H1 (cell line): ENCODE measurements around the gene FAM111A. TPM values are rescaled to one million over a fixed set of nuclear protein-coding genes. Genes with fewer than 3 reads are reported as not detected.

Source experiments
- CTCF ChIA-PET: fragments of 300-600 bp; sonication (Branson Sonifier 250); formaldehyde crosslinking; loops from one replicate; lab custom pipeline; 2021; ENCODE audit not compliant: partially characterized antibody; lab: Charles Lee
- POLR2A ChIA-PET: fragments of 300-600 bp; sonication (Branson Sonifier 250); formaldehyde crosslinking; loops from one replicate; lab custom pipeline; 2021; ENCODE audit warnings: inconsistent platforms; ENCODE audit not compliant: partially characterized antibody; lab: Charles Lee
- DNase-seq, 2 experiments: peaks; one replicate each; pipeline versions ENCODE4 v3.0.0 to v3.0.0-alpha.2; 2010 to 2022; ENCODE audit warnings: low spot score in 2 of 2, low read depth in 1 of 2, mixed read lengths in 1 of 2
- FAIRE-seq: peaks from 2 replicates; lab custom pipeline; 2011; peaks lifted over from hg19 to GRCh38; lab: Jason Lieb, UNC
- H2AFZ ChIP-seq: 2 replicates; pipeline ENCODE4 v1.8.1; 2012; ENCODE audit warnings: low read length, inconsistent platforms
- H2AK5ac ChIP-seq: 2 replicates; pipeline ENCODE4 v1.6.1; 2013; ENCODE audit warnings: low read depth, low read length
- H2BK120ac ChIP-seq: replicated peaks from 2 replicates; pipeline ENCODE3; 2013; ENCODE audit warnings: low read depth, low read length, inconsistent platforms
- H2BK12ac ChIP-seq: 2 replicates; pipeline ENCODE4 v1.6.1; 2013; ENCODE audit warnings: low read depth, low read length
- H2BK15ac ChIP-seq: 2 replicates; pipeline ENCODE4 v1.6.1; 2013; ENCODE audit warnings: low read length
- H2BK20ac ChIP-seq: 2 replicates; pipeline ENCODE4 v1.6.1; 2013; ENCODE audit warnings: low read length
- H2BK5ac ChIP-seq: 2 replicates; pipeline ENCODE4 v1.6.1; 2013; ENCODE audit warnings: low read depth, low read length
- H3K14ac ChIP-seq: 2 replicates; pipeline ENCODE4 v1.6.1; 2013; ENCODE audit warnings: inconsistent platforms; ENCODE audit not compliant: insufficient read length
- H3K18ac ChIP-seq: 2 replicates; pipeline ENCODE4 v1.6.1; 2013; ENCODE audit warnings: low read length; ENCODE audit errors: extremely low read depth
- H3K23ac ChIP-seq: 2 replicates; pipeline ENCODE4 v1.6.1; 2013; ENCODE audit warnings: inconsistent platforms; ENCODE audit not compliant: insufficient read length
- H3K23me2 ChIP-seq: 2 replicates; pipeline ENCODE4 v1.6.1; 2013; ENCODE audit warnings: low read depth, low read length
- H3K27ac ChIP-seq: 2 replicates; pipeline ENCODE4 v1.6.1; 2011; ENCODE audit warnings: low read depth, low read length, inconsistent platforms
- H3K27me3 ChIP-seq, 4 experiments: replicated peaks in 1 of 4; 1 replicate in 1 of 4; 2 replicates in 3 of 4; pipeline versions ENCODE4 v1.6.1 to v1.8.1; 2011 to 2013; ENCODE audit warnings: low read length in 3 of 4, mild to moderate bottlenecking in 3 of 4, inconsistent platforms in 2 of 4, mixed read lengths in 2 of 4, moderate library complexity in 1 of 4; ENCODE audit not compliant: control insufficient read depth in 3 of 4, insufficient read depth in 3 of 4; ENCODE audit errors: extremely low read depth in 1 of 4
- H3K36me3 ChIP-seq, 4 experiments: 2 replicates each; pipeline versions ENCODE4 v1.6.1 to v1.8.1; 2011 to 2013; ENCODE audit warnings: mild to moderate bottlenecking in 4 of 4, low read length in 3 of 4, moderate library complexity in 2 of 4, control low read depth in 1 of 4, inconsistent platforms in 1 of 4; ENCODE audit not compliant: insufficient read depth in 4 of 4, control insufficient read depth in 2 of 4
- H3K4ac ChIP-seq: replicated peaks from 2 replicates; pipeline ENCODE3; 2013; ENCODE audit warnings: low read length, low read depth, mixed read lengths, inconsistent platforms; ENCODE audit not compliant: insufficient read length
- H3K4me1 ChIP-seq, 4 experiments: replicated peaks in 1 of 4; 1 replicate in 1 of 4; 2 replicates in 3 of 4; pipeline versions ENCODE4 v1.6.1 to v1.8.1; 2011 to 2013; ENCODE audit warnings: low read length in 3 of 4, inconsistent platforms in 2 of 4, mixed read lengths in 1 of 4; ENCODE audit not compliant: insufficient read depth in 4 of 4, control insufficient read depth in 3 of 4
- H3K4me2 ChIP-seq, 2 experiments: 2 replicates each; pipeline versions ENCODE4 v1.6.1 to v1.8.1; 2011 to 2013; ENCODE audit warnings: low read depth in 2 of 2, low read length in 2 of 2, control low read depth in 1 of 2, inconsistent platforms in 1 of 2, mild to moderate bottlenecking in 1 of 2; ENCODE audit not compliant: insufficient read depth in 1 of 2
- H3K4me3 ChIP-seq, 4 experiments: fragments of 200-600, 300-600 bp in 1 of 4; sonication (generic), shearing (Covaris generic), sonication (Bioruptor Twin) in 1 of 4; 2 replicates each; pipeline versions ENCODE4 v1.5.1 to v1.8.1; 2011 to 2016; ENCODE audit warnings: low read length in 4 of 4, low read depth in 3 of 4, control low read depth in 2 of 4, inconsistent platforms in 2 of 4, mild to moderate bottlenecking in 2 of 4, mixed read lengths in 1 of 4, moderate library complexity in 1 of 4; ENCODE audit not compliant: insufficient read depth in 2 of 4; ENCODE audit errors: extremely low read depth in 1 of 4
- H3K56ac ChIP-seq: replicated peaks from 2 replicates; pipeline ENCODE3; 2013; ENCODE audit warnings: low read depth, mild to moderate bottlenecking, mixed read lengths, low read length, inconsistent platforms; ENCODE audit not compliant: insufficient read length
- H3K79me1 ChIP-seq: 2 replicates; pipeline ENCODE4 v1.6.1; 2013; ENCODE audit warnings: low read depth, low read length, control low read depth
- H3K79me2 ChIP-seq, 2 experiments: 2 replicates each; pipeline versions ENCODE4 v1.6.1 to v1.8.1; 2012 to 2013; ENCODE audit warnings: low read length in 2 of 2, mild to moderate bottlenecking in 2 of 2, inconsistent platforms in 1 of 2; ENCODE audit not compliant: insufficient read depth in 2 of 2, control insufficient read depth in 1 of 2
- H3K9ac ChIP-seq, 4 experiments: replicated peaks in 1 of 4; 1 replicate in 1 of 4; 2 replicates in 3 of 4; pipeline versions ENCODE4 v1.6.1 to v1.8.1; 2011 to 2013; ENCODE audit warnings: low read depth in 3 of 4, low read length in 3 of 4, control low read depth in 2 of 4, mild to moderate bottlenecking in 2 of 4, moderate library complexity in 2 of 4, inconsistent platforms in 1 of 4; ENCODE audit errors: extremely low read depth in 1 of 4
- H3K9me3 ChIP-seq, 2 experiments: 2 replicates each; pipeline versions ENCODE4 v1.6.1 to v1.8.1; 2012 to 2013; ENCODE audit warnings: mild to moderate bottlenecking in 2 of 2, moderate library complexity in 2 of 2, control low read depth in 1 of 2, inconsistent platforms in 1 of 2, low read depth in 1 of 2, low read length in 1 of 2, mixed read lengths in 1 of 2; ENCODE audit not compliant: insufficient read depth in 2 of 2
- H4K20me1 ChIP-seq, 2 experiments: replicated peaks in 1 of 2; 2 replicates each; pipeline versions ENCODE3 to v1.8.1; 2011 to 2013; ENCODE audit warnings: inconsistent platforms in 2 of 2, low read length in 2 of 2, mild to moderate bottlenecking in 1 of 2; ENCODE audit not compliant: insufficient read depth in 2 of 2, control insufficient read depth in 1 of 2
- H4K5ac ChIP-seq: 2 replicates; pipeline ENCODE4 v1.6.1; 2013; ENCODE audit warnings: low read length, low read depth, mixed read lengths, inconsistent platforms; ENCODE audit not compliant: insufficient read length
- H4K8ac ChIP-seq: 2 replicates; pipeline ENCODE4 v1.8.0; 2013; ENCODE audit warnings: mild to moderate bottlenecking, moderate library complexity, low read length, inconsistent platforms; ENCODE audit not compliant: insufficient read depth; ENCODE audit errors: extremely low read depth
- H4K91ac ChIP-seq: replicated peaks from 2 replicates; pipeline ENCODE3; 2013; ENCODE audit warnings: low read length, mixed read lengths, inconsistent platforms; ENCODE audit not compliant: insufficient read length
- CBX5 ChIP-seq: fragments of 300-800, 300-1000 bp; sonication (generic); IDR thresholded peaks from 2 replicates; pipeline ENCODE4 v1.7.1; 2016; ENCODE audit warnings: antibody characterized with exemption, low read length, low read depth
- CHD1 ChIP-seq: IDR thresholded peaks from 2 replicates; pipeline ENCODE4 v1.6.1; 2012; ENCODE audit warnings: low read depth, low read length, improper control_type of control experiment
- CHD2 ChIP-seq: IDR thresholded peaks from 2 replicates; pipeline ENCODE4 v1.6.1; 2012; ENCODE audit warnings: low read length, improper control_type of control experiment
- CREB1 ChIP-seq: IDR thresholded peaks from 2 replicates; pipeline ENCODE4 v1.6.1; 2012; ENCODE audit warnings: inconsistent platforms
- CTBP2 ChIP-seq: IDR thresholded peaks from 2 replicates; pipeline ENCODE4 v1.7.0; 2011; ENCODE audit warnings: borderline replicate concordance, mild to moderate bottlenecking, moderate library complexity, mixed read lengths, low read length; ENCODE audit not compliant: insufficient read depth, insufficient read length
- HDAC6 ChIP-seq: IDR thresholded peaks from one replicate; pipeline ENCODE4 v1.7.1; 2012; ENCODE audit warnings: low read depth, mild to moderate bottlenecking, inconsistent platforms, low read length, moderate library complexity
- JUND ChIP-seq: IDR thresholded peaks from 2 replicates; pipeline ENCODE4 v1.6.1; 2011; ENCODE audit warnings: mild to moderate bottlenecking, improper control_type of control experiment, low read length
- NANOG ChIP-seq: IDR thresholded peaks from 2 replicates; pipeline ENCODE4 v1.6.1; 2011; ENCODE audit warnings: low read length, low read depth, mild to moderate bottlenecking, inconsistent platforms; ENCODE audit not compliant: insufficient read depth, poor library complexity, severe bottlenecking
- POLR2AphosphoS5 ChIP-seq: IDR thresholded peaks from 2 replicates; pipeline ENCODE4 v1.6.1; 2011; ENCODE audit warnings: low read depth, low read length
- SAP30 ChIP-seq: fragments of 300-600 bp; sonication (generic); IDR thresholded peaks from 2 replicates; pipeline ENCODE4 v1.7.1; 2012; ENCODE audit warnings: low read length, moderate library complexity, mild to moderate bottlenecking, inconsistent platforms; ENCODE audit not compliant: insufficient read depth, insufficient replicate concordance
- SP2 ChIP-seq: IDR thresholded peaks from 2 replicates; pipeline ENCODE4 v1.6.1; 2012; ENCODE audit warnings: mild to moderate bottlenecking, low read length, inconsistent platforms
- SRF ChIP-seq: IDR thresholded peaks from 2 replicates; pipeline ENCODE4 v1.6.1; 2011; ENCODE audit warnings: mild to moderate bottlenecking, low read depth, low read length, moderate library complexity
- TAF7 ChIP-seq: optimal IDR thresholded peaks from 2 replicates; pipeline ENCODE3; 2011; ENCODE audit warnings: low read depth, mild to moderate bottlenecking, inconsistent platforms, low read length, moderate library complexity, borderline replicate concordance
- WGBS, 2 experiments: shearing (Covaris generic) in 1 of 2; methylation state at CpG; one replicate each; pipeline versions ENCODE4 v1.1.6 to v1.1.7; 2013 to 2015; ENCODE audit warnings: low lambda C conversion rate in 2 of 2, mixed read lengths in 2 of 2, inconsistent platforms in 1 of 2, low coverage in 1 of 2, missing lambda C conversion rate in 1 of 2; ENCODE audit not compliant: insufficient replicate concordance in 2 of 2, insufficient coverage in 1 of 2, insufficient read length in 1 of 2; ENCODE audit errors: extremely low coverage in 1 of 2, missing lambda C conversion rate in 1 of 2; 5-methylcytosine and 5-hydroxymethylcytosine counted together
- polyA plus RNA-seq, 7 experiments: library from polyadenylated mRNA; depleted of rRNA in 3 of 7; stranded (reverse) in 5 of 7; unstranded in 2 of 7; fragments of >200 nt in 5 of 7; fragments of 200-250 nt in 2 of 7; gene quantifications; 1 replicate in 5 of 7; 2 replicates in 1 of 7; 4 replicates in 1 of 7; pipeline versions ENCODE4 v1.2.1 to v1.2.3, GENCODE V29; 2011 to 2013; ENCODE audit warnings: missing spikeins in 2 of 7, mixed read lengths in 2 of 7
- total RNA-seq: library from RNA; stranded (reverse); fragmentation: NEBNext Ultra II Directional; extraction: Animal tissue kit (Norgen Biotek cat#: 25700); gene quantifications from 2 replicates; pipeline ENCODE4 v1.2.1, GENCODE V29; 2021
- TF ChIP-seq, protein P1 (sequence below): IDR thresholded peaks from 2 replicates; pipeline ENCODE4 v1.6.1; 2012; ENCODE audit warnings: inconsistent platforms

The FAM111A gene
- total and polyA plus RNA-seq, 2 of the 8 experiments (the other 6 are each of a cell fraction or from before 2014, with no cell fraction given) = 10.2 to 29.9 TPM

DNA sequence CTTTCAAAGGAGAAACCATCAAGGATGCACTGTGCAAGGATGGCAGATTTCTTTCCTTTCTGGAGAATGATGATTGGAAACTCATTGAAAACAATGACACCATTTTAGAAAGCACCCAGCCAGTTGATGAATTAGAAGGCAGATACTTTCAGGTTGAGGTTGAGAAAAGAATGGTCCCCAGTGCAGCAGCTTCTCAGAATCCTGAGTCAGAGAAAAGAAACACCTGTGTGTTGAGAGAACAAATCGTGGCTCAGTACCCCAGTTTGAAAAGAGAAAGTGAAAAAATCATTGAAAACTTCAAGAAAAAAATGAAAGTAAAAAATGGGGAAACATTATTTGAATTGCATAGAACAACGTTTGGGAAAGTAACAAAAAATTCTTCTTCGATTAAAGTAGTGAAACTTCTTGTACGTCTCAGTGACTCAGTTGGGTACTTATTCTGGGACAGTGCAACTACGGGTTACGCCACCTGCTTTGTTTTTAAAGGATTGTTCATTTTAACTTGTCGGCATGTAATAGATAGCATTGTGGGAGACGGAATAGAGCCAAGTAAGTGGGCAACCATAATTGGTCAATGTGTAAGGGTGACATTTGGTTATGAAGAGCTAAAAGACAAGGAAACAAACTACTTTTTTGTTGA, 9.8 kb downstream of the FAM111A start:
- 93% methylated on average over 8 of the region's 8 CpGs; no CpG with 5 or more reads in 1 of the 2 experiments for WGBS, 2 experiments
- FAIRE-seq (no peak), DNase-seq (no peak)
- H4K20me1 ChIP-seq = peaks cover 0 to 3% of the 10 kb centered on the region in 2 experiments
- H3K4me1 ChIP-seq = no peaks in the 10 kb centered on the region
- H2BK120ac ChIP-seq = no peak overlapping the region
- no peaks in the 10 kb centered on the region for H3K9me3 ChIP-seq
- no peak overlapping the region for H4K8ac ChIP-seq
- no peak overlapping the region for H4K5ac ChIP-seq
- no peak overlapping the region for H3K4ac ChIP-seq
- no peak overlapping the region for H3K4me2 ChIP-seq
- H4K91ac ChIP-seq = no peak overlapping the region
- H2BK5ac ChIP-seq = no peak overlapping the region
- no peak overlapping the region for H3K56ac ChIP-seq
- no peak overlapping the region for H2BK15ac ChIP-seq
- no peak overlapping the region for H3K23ac ChIP-seq
- no peak overlapping the region for H2BK12ac ChIP-seq
- H3K4me3 ChIP-seq = no peak overlapping the region
- no peaks in the 10 kb centered on the region for H3K27me3 ChIP-seq
- H2AFZ ChIP-seq = no peak overlapping the region
- no peaks in the 10 kb centered on the region for H3K23me2 ChIP-seq
- no peak overlapping the region for H3K27ac ChIP-seq
- H3K79me1 ChIP-seq = no peaks in the 10 kb centered on the region
- H3K36me3 ChIP-seq = peaks cover 3 to 21% (median 12%) of the 10 kb centered on the region in 4 experiments
- H3K18ac ChIP-seq = no peak overlapping the region
- no peaks in the 10 kb centered on the region for H3K79me2 ChIP-seq
- ChIA-PET POLR2A (no interaction called here), CTCF (interaction anchor here (1.1 to 1.7 kb wide), 2 partner anchors 17 to 497 kb away, joined by 3 to 6 read pairs; no protein-coding TSS in a partner anchor)
- H3K14ac ChIP-seq = no peak overlapping the region
- H3K9ac ChIP-seq = no peak overlapping the region
- no peak overlapping the region for H2BK20ac ChIP-seq
- no peak overlapping the region for H2AK5ac ChIP-seq
- TF ChIP-seq SP2 (no peak), SRF (no peak), CHD2 (no peak), CHD1 (no peak), CTBP2 (no peak), CBX5 (no peak), JUND (no peak), TAF7 (no peak), CREB1 (no peak), HDAC6 (no peak), POLR2AphosphoS5 (no peak), SAP30 (no peak), NANOG (no peak)
- TF ChIP-seq, protein P1, sequence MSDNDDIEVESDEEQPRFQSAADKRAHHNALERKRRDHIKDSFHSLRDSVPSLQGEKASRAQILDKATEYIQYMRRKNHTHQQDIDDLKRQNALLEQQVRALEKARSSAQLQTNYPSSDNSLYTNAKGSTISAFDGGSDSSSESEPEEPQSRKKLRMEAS = no peak
